DMS79 (cell line): ENCODE measurements around the gene NLGN2.

ENCODE experiments used
- DNase-seq: peaks from one replicate; lab custom pipeline; 2025; lab: John Stamatoyannopoulos, UW

Gene NLGN2

GRCh38 chr17:7466318-7466638 is 58.6 kb downstream of the NLGN2 start:
- no peak for DNase-seq

- no peak for DNase-seq
These were observed 59.1 kb downstream of the NLGN2 start for GRCh38 chr17:7466639-7467341.

- DNase-seq = no peak
These were observed 59.9 kb downstream of the NLGN2 start for GRCh38 chr17:7467498-7467897.

GRCh38 chr17:7468290-7468689 is 60.6 kb downstream of the NLGN2 start:
- DNase-seq = no peak

- no peak for DNase-seq
These were observed 61.3 kb downstream of the NLGN2 start for GRCh38 chr17:7468804-7469389.
